GOT3 (cell line): ENCODE measurements around the gene JUND.

ENCODE experiments used
- DNase-seq: peaks from one replicate; lab custom pipeline; 2025; ENCODE audit warnings: mixed read lengths; lab: John Stamatoyannopoulos, UW

JUND gene

GRCh38 chr19:18290302-18291018 is 9.0 kb upstream of the JUND start:
- no peak for DNase-seq

- no peak for DNase-seq
These were observed 8.3 kb upstream of the JUND start for GRCh38 chr19:18289471-18290301.

- DNase-seq: no peak
These were observed 6.7 kb upstream of the JUND start for GRCh38 chr19:18287836-18288772.

DNA sequence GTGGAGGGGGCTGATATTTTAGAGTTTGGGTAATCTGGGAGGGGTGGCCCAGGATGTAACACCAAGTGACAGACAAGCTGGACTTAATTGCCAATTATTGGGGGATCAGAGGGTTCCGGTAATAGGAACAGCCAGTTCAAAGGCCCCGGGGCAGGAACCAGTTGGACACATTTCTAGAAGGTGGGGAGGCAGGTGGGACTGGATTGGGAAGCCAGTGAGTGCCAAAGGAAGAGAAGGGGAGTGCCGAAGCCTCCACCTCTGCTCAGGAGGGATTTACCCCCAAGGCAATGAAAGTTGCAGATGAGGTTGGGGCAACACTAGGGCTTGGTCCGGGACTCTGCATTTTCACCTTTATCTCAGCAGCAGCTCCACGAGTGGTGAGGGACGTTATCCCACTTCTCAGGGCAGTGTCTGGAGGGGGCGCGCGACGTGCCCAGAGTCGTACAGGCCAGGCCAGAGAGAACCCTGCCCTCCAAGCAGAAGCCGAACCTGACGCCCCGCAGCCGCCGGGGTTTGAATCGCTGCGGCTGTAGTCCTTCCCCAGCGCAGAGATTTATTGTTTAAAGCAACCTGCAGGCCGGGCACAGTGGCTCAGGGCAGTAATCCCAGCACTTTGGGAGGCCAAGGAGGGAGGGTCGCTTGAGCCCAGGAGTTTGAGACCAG is 5.7 kb upstream of the JUND start:
- no peak for DNase-seq

DNA sequence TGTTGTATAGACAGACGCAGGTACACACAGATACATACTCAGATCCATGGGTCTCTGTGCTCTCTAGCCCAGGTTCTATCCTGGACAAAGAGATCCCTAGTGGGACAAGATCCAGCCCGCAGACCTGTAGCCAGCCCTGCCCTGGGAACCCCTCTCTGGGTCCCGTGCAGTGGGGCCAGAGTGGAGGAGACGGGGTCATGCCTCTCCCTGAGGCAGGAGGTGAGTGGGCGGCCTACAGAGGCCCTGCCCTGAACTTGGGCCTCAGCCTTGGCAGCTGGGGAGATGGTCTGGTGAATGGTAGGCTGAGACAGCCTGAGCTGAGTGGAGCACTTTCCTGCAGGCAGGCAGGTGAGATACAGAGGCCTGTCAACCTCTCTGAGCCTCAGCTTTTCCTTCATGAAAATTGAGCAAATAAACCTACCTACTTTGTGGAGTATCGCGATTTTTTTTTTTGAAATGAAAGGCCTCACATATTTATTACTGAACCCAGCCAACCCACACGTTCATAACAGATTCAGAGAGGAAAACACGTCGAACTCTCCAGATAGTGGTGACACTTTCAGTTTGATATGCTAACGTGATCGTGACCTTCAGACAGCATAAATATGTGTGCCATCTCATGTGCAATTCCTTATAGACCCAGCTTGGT is 3.4 kb upstream of the JUND start:
- no peak for DNase-seq

DNA sequence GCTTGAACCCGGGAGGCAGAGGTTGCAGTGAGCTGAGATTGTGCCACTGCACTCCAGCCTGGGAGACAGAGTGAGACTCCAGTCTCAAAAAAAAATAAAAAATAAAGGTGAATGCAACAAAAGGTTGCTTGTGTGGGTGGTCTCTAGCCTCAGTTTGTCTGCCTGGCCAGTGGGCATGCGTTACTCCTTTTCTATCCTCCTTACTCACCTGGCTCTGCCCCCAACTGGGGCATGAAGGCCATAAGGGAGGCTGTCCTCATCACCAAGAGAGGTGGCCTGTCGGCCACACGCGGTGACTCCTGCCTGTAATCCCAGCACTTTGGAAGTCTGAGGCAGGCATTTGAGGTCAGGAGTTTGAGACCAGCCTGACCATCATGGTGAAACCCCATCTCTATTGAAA is 1.9 kb upstream of the JUND start:
- no peak for DNase-seq

GRCh38 chr19:18282788-18283141 is 1.3 kb upstream of the JUND start:
- no peak for DNase-seq

- no peak for DNase-seq
These were observed 782 bp upstream of the JUND start for GRCh38 chr19:18282021-18282787.

GRCh38 chr19:18280247-18281081 is 958 bp downstream of the JUND start:
- no peak for DNase-seq

DNA sequence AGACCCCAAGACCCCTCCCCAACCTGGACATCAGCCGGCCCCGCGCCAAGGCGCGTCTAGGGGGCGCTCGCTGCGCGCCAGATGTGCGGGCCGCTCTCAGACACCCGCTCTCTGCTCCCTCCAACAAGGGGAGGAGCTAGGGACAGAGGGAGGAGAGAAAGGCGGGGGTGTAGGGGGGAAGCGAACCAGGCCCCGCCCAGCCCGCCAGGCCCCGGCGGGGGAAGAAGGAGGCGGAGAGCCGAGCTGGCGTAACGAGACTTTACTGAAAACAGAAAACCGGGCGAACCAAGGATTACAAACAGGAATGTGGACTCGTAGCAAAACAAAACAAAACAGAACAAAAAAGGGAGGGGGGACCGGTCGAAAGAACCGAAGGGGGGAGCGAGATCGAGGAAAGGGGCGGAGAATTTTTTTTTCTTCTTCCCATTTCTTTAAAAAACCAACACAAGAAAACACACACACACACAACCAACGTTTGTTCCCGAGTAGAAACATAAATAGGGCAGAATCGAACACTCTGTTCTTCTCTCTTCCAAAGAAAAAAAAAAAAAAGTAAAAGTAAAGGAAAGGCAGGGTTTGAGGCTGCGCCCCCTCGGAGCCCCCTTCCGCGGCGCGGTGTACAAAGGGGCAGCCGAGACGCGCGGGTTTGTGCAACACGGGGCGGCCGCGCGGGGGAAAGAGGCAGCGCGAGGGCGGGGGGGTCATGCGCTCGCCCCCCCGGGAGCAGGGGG is 1.7 kb downstream of the JUND start:
- DNase-seq: peak; percentile 80

DNA sequence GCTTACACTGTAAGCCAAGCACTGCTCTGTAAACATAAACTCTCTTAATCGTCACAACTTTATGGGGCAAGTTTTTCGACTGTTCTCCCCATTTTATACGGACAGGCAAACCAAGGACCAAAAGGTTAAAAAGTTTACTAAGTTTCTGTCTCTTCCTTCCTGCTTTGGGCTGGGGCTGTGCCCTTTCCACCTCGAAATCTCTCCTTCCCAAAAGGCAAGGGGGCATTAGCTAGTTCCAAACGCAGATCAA is 2.2 kb downstream of the JUND start:
- DNase-seq: no peak

GRCh38 chr19:18278521-18279265 is 2.7 kb downstream of the JUND start:
- DNase-seq: no peak

- DNase-seq: peak; percentile 46
These were observed 6.6 kb downstream of the JUND start for GRCh38 chr19:18274781-18275356.

GRCh38 chr19:18274219-18274780 is 7.1 kb downstream of the JUND start, which contains the start of gene IQCN:
Gene IQCN, minus strand, starts transcription at chr19:18274452. Its CDS starts 4,974 bp downstream, at chr19:18269478.
- no peak for DNase-seq

- no peak for DNase-seq
These were observed 7.7 kb downstream of the JUND start for GRCh38 chr19:18273561-18274218.

GRCh38 chr19:18271433-18271841 is 10.0 kb downstream of the JUND start:
- no peak for DNase-seq

DNA sequence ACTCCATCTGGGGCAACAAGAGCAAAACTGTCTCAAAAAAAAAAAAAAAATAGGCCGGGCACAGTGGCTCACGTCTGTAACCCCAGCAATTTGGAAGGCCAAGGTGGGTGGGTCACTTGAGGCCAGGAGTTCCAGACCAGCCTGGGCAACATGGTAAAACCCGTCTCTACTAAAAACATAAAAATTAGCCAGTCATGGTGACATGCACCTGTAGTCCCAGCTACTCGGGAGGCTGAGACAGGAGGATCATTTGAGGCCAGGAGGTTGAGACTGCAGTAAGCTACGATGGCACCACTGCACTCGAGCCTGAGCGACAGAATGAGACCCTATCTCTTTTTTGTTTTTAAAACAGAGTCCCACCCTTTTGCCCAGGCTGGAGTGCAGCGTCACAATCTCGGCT is 11.1 kb downstream of the JUND start:
- DNase-seq: no peak
